CD14-positive monocyte (primary cell): ENCODE data around the gene SNIP1. TPM values are rescaled to one million over a fixed set of nuclear protein-coding genes. Genes with fewer than 3 reads are reported as not detected.

ENCODE experiments used
- DNase-seq, 3 donors: peaks; one replicate each; pipeline ENCODE4 v3.0.0-alpha.2; 2011 to 2022
- H2AFZ ChIP-seq: 2 replicates; pipeline ENCODE4 v1.6.0; 2012; ENCODE audit warnings: mild to moderate bottlenecking, low read depth, low read length, inconsistent platforms; ENCODE audit not compliant: insufficient read depth, poor library complexity, severe bottlenecking
- H3K27ac ChIP-seq, 2 donors: 1 replicate in 1 of 2; 2 replicates in 1 of 2; pipeline ENCODE4 v1.5.1; 2012 to 2013; ENCODE audit warnings: low read length in 2 of 2, control low read depth in 1 of 2, inconsistent platforms in 1 of 2, low read depth in 1 of 2, mild to moderate bottlenecking in 1 of 2
- H3K27me3 ChIP-seq, 2 donors: one replicate each; pipeline versions ENCODE4 v1.6.0 to v1.6.1; 2011 to 2013; ENCODE audit warnings: low read length in 2 of 2; ENCODE audit not compliant: control insufficient read depth in 2 of 2, insufficient read depth in 2 of 2
- H3K36me3 ChIP-seq, 2 donors: replicated peaks in 1 of 2; 1 replicate in 1 of 2; 2 replicates in 1 of 2; pipeline versions ENCODE4 v1.5.1 to v1.6.1; 2012 to 2013; ENCODE audit warnings: low read length in 2 of 2, control low read depth in 1 of 2, inconsistent platforms in 1 of 2, mild to moderate bottlenecking in 1 of 2; ENCODE audit not compliant: insufficient read depth in 2 of 2, control insufficient read depth in 1 of 2
- H3K4me1 ChIP-seq, 2 donors: 1 replicate in 1 of 2; 2 replicates in 1 of 2; pipeline versions ENCODE4 v1.5.1 to v1.6.1; 2012 to 2013; ENCODE audit warnings: low read length in 2 of 2, control low read depth in 1 of 2, inconsistent platforms in 1 of 2, mild to moderate bottlenecking in 1 of 2, moderate library complexity in 1 of 2; ENCODE audit not compliant: insufficient read depth in 2 of 2, control insufficient read depth in 1 of 2
- H3K4me2 ChIP-seq: replicated peaks from 2 replicates; pipeline ENCODE3; 2012; ENCODE audit warnings: low read length, moderate library complexity, mild to moderate bottlenecking; ENCODE audit not compliant: poor library complexity, severe bottlenecking; ENCODE audit errors: extremely low read depth
- H3K4me3 ChIP-seq, 3 experiments: fragments of 200-600 bp in 1 of 3; sonication (generic) in 1 of 3; replicated peaks in 1 of 3; 1 replicate in 2 of 3; 2 replicates in 1 of 3; pipeline ENCODE4 v1.5.1; 2011 to 2013; ENCODE audit warnings: low read length in 3 of 3, mild to moderate bottlenecking in 3 of 3, control low read depth in 2 of 3, low read depth in 2 of 3, inconsistent platforms in 1 of 3, moderate library complexity in 1 of 3
- H3K79me2 ChIP-seq: 2 replicates; pipeline ENCODE4 v1.6.0; 2012; ENCODE audit warnings: mild to moderate bottlenecking, control low read depth, inconsistent platforms, low read length, moderate library complexity; ENCODE audit not compliant: insufficient read depth
- H3K9ac ChIP-seq: 2 replicates; pipeline ENCODE4 v1.6.0; 2017; ENCODE audit warnings: low read length, mild to moderate bottlenecking; ENCODE audit not compliant: insufficient read depth, poor library complexity, severe bottlenecking
- H3K9me3 ChIP-seq, 2 donors: replicated peaks in 1 of 2; 1 replicate in 1 of 2; 2 replicates in 1 of 2; pipeline versions ENCODE4 v1.5.1 to v1.6.1; 2012 to 2013; ENCODE audit warnings: low read length in 2 of 2, control low read depth in 1 of 2; ENCODE audit not compliant: control insufficient read depth in 1 of 2, insufficient read depth in 1 of 2
- H4K20me1 ChIP-seq: 2 replicates; pipeline ENCODE4 v1.6.0; 2012; ENCODE audit warnings: mild to moderate bottlenecking, low read length, control low read depth, moderate library complexity; ENCODE audit not compliant: insufficient read depth
- H3K27ac Mint-ChIP-seq, 7 donors: one replicate each; pipeline ENCODE4 v1.8.0; 2020; ENCODE audit warnings: mild to moderate bottlenecking in 7 of 7, mixed read lengths in 7 of 7, moderate library complexity in 6 of 7, inconsistent platforms in 2 of 7
- H3K27me3 Mint-ChIP-seq, 3 donors: one replicate each; pipeline ENCODE4 v1.8.0; 2021 to 2022; ENCODE audit warnings: low read depth in 3 of 3, mild to moderate bottlenecking in 3 of 3, mixed read lengths in 3 of 3, moderate library complexity in 3 of 3, inconsistent platforms in 1 of 3
- H3K36me3 Mint-ChIP-seq, 2 donors: one replicate each; pipeline ENCODE4 v1.8.0; 2020; ENCODE audit warnings: mixed read lengths in 2 of 2, inconsistent platforms in 1 of 2, mild to moderate bottlenecking in 1 of 2
- H3K4me1 Mint-ChIP-seq: one replicate; pipeline ENCODE4 v1.8.0; 2020; ENCODE audit warnings: mild to moderate bottlenecking, mixed read lengths
- H3K4me3 Mint-ChIP-seq, 2 donors: one replicate each; pipeline ENCODE4 v1.8.0; 2020; ENCODE audit warnings: mild to moderate bottlenecking in 2 of 2, mixed read lengths in 2 of 2, moderate library complexity in 1 of 2
- H3K9me3 Mint-ChIP-seq, 7 donors: one replicate each; pipeline ENCODE4 v1.8.0; 2020 to 2022; ENCODE audit warnings: mixed read lengths in 7 of 7, mild to moderate bottlenecking in 6 of 7, moderate library complexity in 6 of 7, inconsistent platforms in 2 of 7
- WGBS: methylation state at CpG from one replicate; pipeline ENCODE4 v1.1.5; 2013; ENCODE audit warnings: missing lambda C conversion rate; ENCODE audit not compliant: insufficient coverage; 5-methylcytosine and 5-hydroxymethylcytosine counted together
- intact Hi-C, 2 donors: fragments of 100-400 bp; cut with micrococcal nuclease; formaldehyde crosslinking; loops; one replicate each; pipeline versions ENCODE4 v1.15.0 to v1.15.1; 2023
- polyA minus RNA-seq: library from RNA; depleted of rRNA, polyadenylated mRNA; stranded (reverse); fragments of >200 nt; gene quantifications from 2 replicates; pipeline ENCODE4 v1.2.3, GENCODE V29; 2012
- polyA plus RNA-seq, 3 donors: library from polyadenylated mRNA; depleted of rRNA in 1 of 3; unstranded in 2 of 3; stranded (reverse) in 1 of 3; fragments of 300-500 nt in 2 of 3; fragments of >200 nt in 1 of 3; fragmentation: Illumina TruSeq in 2 of 3; gene quantifications; 1 replicate in 2 of 3; 2 replicates in 1 of 3; pipeline ENCODE4 v1.2.3, GENCODE V29; 2012 to 2021
- total RNA-seq, 12 experiments: library from RNA in 1 of 12; stranded (reverse) in 1 of 12; fragments of 120-200 nt in 1 of 12; gene quantifications; one replicate each; pipeline ENCODE4 v1.2.4 and lab custom pipeline; 2013 to 2026; ENCODE audit warnings: mixed read lengths in 6 of 12, inconsistent platforms in 1 of 12
- TF ChIP-seq, protein P1 (sequence below): fragments of 200-600 bp; IDR thresholded peaks from one replicate; pipeline ENCODE4 v1.8.0; 2022; ENCODE audit warnings: antibody characterized with exemption, mild to moderate bottlenecking

SNIP1 gene, protein sequence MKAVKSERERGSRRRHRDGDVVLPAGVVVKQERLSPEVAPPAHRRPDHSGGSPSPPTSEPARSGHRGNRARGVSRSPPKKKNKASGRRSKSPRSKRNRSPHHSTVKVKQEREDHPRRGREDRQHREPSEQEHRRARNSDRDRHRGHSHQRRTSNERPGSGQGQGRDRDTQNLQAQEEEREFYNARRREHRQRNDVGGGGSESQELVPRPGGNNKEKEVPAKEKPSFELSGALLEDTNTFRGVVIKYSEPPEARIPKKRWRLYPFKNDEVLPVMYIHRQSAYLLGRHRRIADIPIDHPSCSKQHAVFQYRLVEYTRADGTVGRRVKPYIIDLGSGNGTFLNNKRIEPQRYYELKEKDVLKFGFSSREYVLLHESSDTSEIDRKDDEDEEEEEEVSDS
- total RNA-seq (2013), result 17.4 TPM
- polyA plus RNA-seq, result 1 to 10 TPM; 1.6 to 6.8 (median 3.3) TPM
- polyA minus RNA-seq, result 31.0 and 32.7 TPM in 2 replicates
- 22.2 to 61.2 (median 37.2) reads per million in 11 experiments for total RNA-seq (lab: John Stamatoyannopoulos, UW)

DNA sequence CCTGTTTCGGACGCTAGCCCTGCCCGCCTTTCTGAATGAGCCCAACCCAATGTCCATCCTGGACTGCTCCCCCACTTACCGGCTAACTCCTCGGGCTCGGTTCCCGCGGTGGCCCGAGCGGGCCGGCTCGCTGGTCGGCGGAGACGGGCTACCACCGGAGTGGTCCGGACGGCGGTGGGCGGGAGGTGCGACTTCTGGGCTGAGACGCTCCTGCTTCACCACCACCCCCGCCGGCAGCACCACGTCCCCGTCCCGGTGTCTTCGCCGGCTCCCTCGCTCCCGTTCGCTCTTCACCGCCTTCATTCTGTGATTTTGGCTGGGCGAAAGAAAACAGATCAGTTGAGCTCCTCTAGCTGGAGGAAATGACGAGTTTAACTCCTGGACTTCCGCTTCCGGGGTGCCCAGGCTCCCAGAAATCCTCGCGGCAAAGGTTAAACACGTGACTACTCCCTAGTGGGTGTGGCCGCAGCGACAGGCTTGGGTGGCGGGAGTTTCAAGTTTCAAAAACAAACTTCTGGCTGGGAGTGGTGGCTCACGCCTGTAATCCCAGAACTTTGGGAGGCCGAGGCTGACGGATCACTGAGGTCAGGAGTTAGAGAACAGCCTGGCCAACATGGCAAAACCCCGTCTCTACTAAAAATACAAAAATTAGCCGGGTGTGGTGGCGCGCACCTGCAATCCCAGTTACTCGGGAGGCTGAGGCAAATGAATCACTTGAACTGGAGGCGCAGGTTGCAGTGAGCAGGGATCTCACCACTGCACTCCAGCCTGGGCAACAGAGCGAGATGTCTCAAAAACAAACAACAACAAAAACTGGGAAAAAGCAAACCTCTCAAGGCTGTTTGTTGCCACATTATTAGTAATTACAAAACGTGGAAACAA is at the start of gene SNIP1:
Gene SNIP1, minus strand, starts transcription at position 367 of the 882 bp plus-strand sequence. Its CDS starts 64 bp downstream, at position 303.
- Histone ChIP-seq H4K20me1 (peaks cover 12% of the 10 kb centered on the region), H3K9ac (peak within 1 kb of the TSS; percentile 96), H3K4me3 (peak within 1 kb of the TSS; percentile 80 to 100 (median 80)), H3K79me2 (peaks cover 43% of the 10 kb centered on the region), H3K36me3 (peaks cover 16 to 35% of the 10 kb centered on the region in 2 donors), H3K27ac (peak within 1 kb of the TSS; percentile 79 to 98), H2AFZ (peak within 1 kb of the TSS; percentile 84), H3K4me1 (peaks cover 11 to 26% of the 10 kb centered on the region in 2 donors), H3K9me3 (no peaks in the 10 kb centered on the region), H3K27me3 (no peaks in the 10 kb centered on the region), H3K4me2 (peak within 1 kb of the TSS; percentile 92)
- Mint-ChIP-seq H3K36me3 (peaks cover 27 to 31% of the 10 kb centered on the region in 2 donors), H3K27me3 (no peaks in the 10 kb centered on the region), H3K9me3 (peaks cover 0 to 9% (median 0%) of the 10 kb centered on the region in 7 donors), H3K4me3 (peak within 1 kb of the TSS; percentile 92 to 96), H3K27ac (peak within 1 kb of the TSS; percentile 88 to 98 (median 96)), H3K4me1 (peaks cover 24% of the 10 kb centered on the region)
- TF ChIP-seq, protein P1, sequence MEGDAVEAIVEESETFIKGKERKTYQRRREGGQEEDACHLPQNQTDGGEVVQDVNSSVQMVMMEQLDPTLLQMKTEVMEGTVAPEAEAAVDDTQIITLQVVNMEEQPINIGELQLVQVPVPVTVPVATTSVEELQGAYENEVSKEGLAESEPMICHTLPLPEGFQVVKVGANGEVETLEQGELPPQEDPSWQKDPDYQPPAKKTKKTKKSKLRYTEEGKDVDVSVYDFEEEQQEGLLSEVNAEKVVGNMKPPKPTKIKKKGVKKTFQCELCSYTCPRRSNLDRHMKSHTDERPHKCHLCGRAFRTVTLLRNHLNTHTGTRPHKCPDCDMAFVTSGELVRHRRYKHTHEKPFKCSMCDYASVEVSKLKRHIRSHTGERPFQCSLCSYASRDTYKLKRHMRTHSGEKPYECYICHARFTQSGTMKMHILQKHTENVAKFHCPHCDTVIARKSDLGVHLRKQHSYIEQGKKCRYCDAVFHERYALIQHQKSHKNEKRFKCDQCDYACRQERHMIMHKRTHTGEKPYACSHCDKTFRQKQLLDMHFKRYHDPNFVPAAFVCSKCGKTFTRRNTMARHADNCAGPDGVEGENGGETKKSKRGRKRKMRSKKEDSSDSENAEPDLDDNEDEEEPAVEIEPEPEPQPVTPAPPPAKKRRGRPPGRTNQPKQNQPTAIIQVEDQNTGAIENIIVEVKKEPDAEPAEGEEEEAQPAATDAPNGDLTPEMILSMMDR, result no peak
- WGBS, result 8% methylated on average over 51 of the region's 54 CpGs
- intact Hi-C loops, result loop anchor here in 1 of 2 donors (2.0 to 10.0 kb wide), 4 partner anchors 42 to 461 kb away; partner anchors contain the start of genes CDCA8, MEAF6 and UTP11
- peak; percentile 91 to 94 (median 93) for DNase-seq
